Left renal pelvis (tissue), 4 donors: ENCODE data around the gene GDF3. TPM values are rescaled to one million over a fixed set of nuclear protein-coding genes. Genes with fewer than 3 reads are reported as not detected.
"Not testable (repeated sequence)": the region's sequence is repeated elsewhere in the genome, so short reads cannot be mapped to it uniquely, and the experiment has no call there.

Source experiments
- DNase-seq, 4 donors: peaks; one replicate each; pipeline ENCODE4 v3.0.0-alpha.2; 2013; ENCODE audit warnings: low read depth in 4 of 4, low spot score in 3 of 4
- polyA plus RNA-seq, 4 donors: library from polyadenylated mRNA; unstranded; fragments of 120-200 nt; gene quantifications; one replicate each; pipeline ENCODE4 v1.2.1, GENCODE V29; 2013; ENCODE audit not compliant: insufficient read length in 4 of 4

The GDF3 gene
- polyA plus RNA-seq = under 1 TPM; 0.25 to 0.96 (median 0.78) TPM

GRCh38 chr12:7695566-7696197 lies at the start of gene GDF3:
Gene GDF3, minus strand, starts transcription at chr12:7695775. Its CDS starts 47 bp downstream, at chr12:7695728.
- peak in 1 of 4 donors; percentile 6 for DNase-seq

GRCh38 chr12:7732993-7733392 lies 37.4 kb upstream of the GDF3 start:
- DNase-seq = no peak

- peak in 3 of 4 donors; percentile 5 to 19 (median 12) for DNase-seq
Observed at GRCh38 chr12:7731486-7731885, 35.9 kb upstream of the GDF3 start.

- DNase-seq = not testable (repeated sequence)
Observed at GRCh38 chr12:7730984-7731383, 35.4 kb upstream of the GDF3 start.

GRCh38 chr12:7729746-7730145 lies 34.2 kb upstream of the GDF3 start:
- no peak for DNase-seq

- no peak for DNase-seq
Observed at GRCh38 chr12:7723926-7724325, 28.4 kb upstream of the GDF3 start.

- DNase-seq = no peak
Observed at GRCh38 chr12:7719946-7720730, 24.6 kb upstream of the GDF3 start.

GRCh38 chr12:7716381-7716780 lies 20.8 kb upstream of the GDF3 start:
- no peak for DNase-seq

GRCh38 chr12:7712841-7713442 lies 17.4 kb upstream of the GDF3 start:
- DNase-seq = no peak

- no peak for DNase-seq
Observed at GRCh38 chr12:7711133-7711532, 15.6 kb upstream of the GDF3 start, which contains the start of gene DPPA3. Gene DPPA3, plus strand, starts transcription at chr12:7711433. Its CDS starts 138 bp downstream, at chr12:7711571.

GRCh38 chr12:7709969-7710675 lies 14.5 kb upstream of the GDF3 start:
- no peak for DNase-seq

- DNase-seq = no peak
Observed at GRCh38 chr12:7705846-7706245, 10.3 kb upstream of the GDF3 start.

- DNase-seq = no peak
Observed at GRCh38 chr12:7695237-7695560, 376 bp downstream of the GDF3 start.

GRCh38 chr12:7694556-7695236 lies 879 bp downstream of the GDF3 start:
- DNase-seq = no peak

GRCh38 chr12:7693793-7694192 lies 1.8 kb downstream of the GDF3 start:
- DNase-seq = no peak

GRCh38 chr12:7681535-7681934 lies 14.0 kb downstream of the GDF3 start:
- no peak for DNase-seq

GRCh38 chr12:7679251-7680045 lies 16.1 kb downstream of the GDF3 start:
- DNase-seq = no peak

GRCh38 chr12:7678744-7679143 lies 16.8 kb downstream of the GDF3 start:
- DNase-seq = no peak

GRCh38 chr12:7677432-7677888 lies 18.1 kb downstream of the GDF3 start:
- peak in 2 of 4 donors; percentile 8 to 24 for DNase-seq

GRCh38 chr12:7675455-7675854 lies 20.1 kb downstream of the GDF3 start:
- not testable (repeated sequence) for DNase-seq
